AG04450 (cell line): ENCODE data around the gene GPSM1. TPM values are rescaled to one million over a fixed set of nuclear protein-coding genes. Genes with fewer than 3 reads are reported as not detected.
A peak's percentile ranks its signal among the peaks of the same experiment; 100 is the strongest.

Experiments
- CTCF ChIA-PET: fragments of 300-600, 350-600 bp; formaldehyde crosslinking; extraction: SDS; loops from one replicate; lab custom pipeline; 2022; ENCODE audit warnings: antibody characterized with exemption, inconsistent platforms; lab: Charles Lee
- POLR2A ChIA-PET: fragments of 350-600 bp; formaldehyde crosslinking; extraction: SDS; loops from one replicate; lab custom pipeline; 2021; ENCODE audit warnings: antibody characterized with exemption, inconsistent platforms; lab: Yijun Ruan, JAX
- DNase-seq: peaks from one replicate; pipeline ENCODE4 v3.0.0-alpha.2; 2011; ENCODE audit warnings: low read depth, low spot score
- H3K27ac ChIP-seq: one replicate; pipeline ENCODE4 v1.5.1; 2012; ENCODE audit warnings: low read depth, low read length, control low read depth
- H3K27me3 ChIP-seq: one replicate; pipeline ENCODE4 v1.6.0; 2012; ENCODE audit warnings: low read length; ENCODE audit not compliant: control insufficient read depth, insufficient read depth
- H3K4me3 ChIP-seq: 2 replicates; pipeline ENCODE4 v1.5.1; 2011; ENCODE audit warnings: mild to moderate bottlenecking, low read depth, low read length, control low read depth
- H3K9me3 ChIP-seq: 2 replicates; pipeline ENCODE4 v1.5.1; 2012; ENCODE audit warnings: low read length; ENCODE audit not compliant: control insufficient read depth, insufficient read depth
- polyA plus RNA-seq: library from polyadenylated mRNA; depleted of rRNA; stranded (reverse); fragments of >200 nt; gene quantifications from 2 replicates; pipeline ENCODE4 v1.2.3, GENCODE V29; 2011
- TF ChIP-seq, protein P1 (sequence below): IDR thresholded peaks from 2 replicates; pipeline ENCODE4 v1.5.1; 2011; ENCODE audit warnings: low read depth, low read length, control low read depth, inconsistent platforms

GPSM1 gene
- polyA plus RNA-seq, 1 experiment, result 22.5 TPM

DNA sequence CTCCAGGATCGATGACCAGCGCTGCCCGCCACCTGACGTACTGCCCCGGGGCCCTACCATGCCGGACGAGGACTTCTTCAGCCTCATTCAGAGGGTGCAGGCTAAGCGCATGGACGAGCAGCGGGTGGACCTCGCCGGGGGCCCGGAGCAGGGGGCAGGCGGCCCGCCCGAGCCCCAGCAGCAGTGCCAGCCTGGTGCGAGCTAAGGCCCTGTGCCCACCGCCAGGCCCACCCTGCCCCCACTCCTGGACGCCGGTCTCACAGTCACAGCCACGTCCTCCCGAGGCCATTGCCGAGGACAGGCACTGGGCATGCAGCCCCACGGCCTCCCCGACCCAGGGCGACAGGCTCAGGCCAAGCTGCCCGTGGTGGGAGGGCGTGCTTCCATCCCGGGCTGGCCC is 30.7 kb downstream of the GPSM1 start:
- ChIA-PET CTCF (no interaction called here), POLR2A (no interaction called here)
- TF ChIP-seq, protein P1, sequence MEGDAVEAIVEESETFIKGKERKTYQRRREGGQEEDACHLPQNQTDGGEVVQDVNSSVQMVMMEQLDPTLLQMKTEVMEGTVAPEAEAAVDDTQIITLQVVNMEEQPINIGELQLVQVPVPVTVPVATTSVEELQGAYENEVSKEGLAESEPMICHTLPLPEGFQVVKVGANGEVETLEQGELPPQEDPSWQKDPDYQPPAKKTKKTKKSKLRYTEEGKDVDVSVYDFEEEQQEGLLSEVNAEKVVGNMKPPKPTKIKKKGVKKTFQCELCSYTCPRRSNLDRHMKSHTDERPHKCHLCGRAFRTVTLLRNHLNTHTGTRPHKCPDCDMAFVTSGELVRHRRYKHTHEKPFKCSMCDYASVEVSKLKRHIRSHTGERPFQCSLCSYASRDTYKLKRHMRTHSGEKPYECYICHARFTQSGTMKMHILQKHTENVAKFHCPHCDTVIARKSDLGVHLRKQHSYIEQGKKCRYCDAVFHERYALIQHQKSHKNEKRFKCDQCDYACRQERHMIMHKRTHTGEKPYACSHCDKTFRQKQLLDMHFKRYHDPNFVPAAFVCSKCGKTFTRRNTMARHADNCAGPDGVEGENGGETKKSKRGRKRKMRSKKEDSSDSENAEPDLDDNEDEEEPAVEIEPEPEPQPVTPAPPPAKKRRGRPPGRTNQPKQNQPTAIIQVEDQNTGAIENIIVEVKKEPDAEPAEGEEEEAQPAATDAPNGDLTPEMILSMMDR, result no peak
- Histone ChIP-seq H3K4me3 (no peak overlapping the region), H3K27me3 (no peaks in the 10 kb centered on the region), H3K27ac (no peak overlapping the region), H3K9me3 (no peaks in the 10 kb centered on the region; the same call in 1 of the 2 replicates)
- no peak for DNase-seq

DNA sequence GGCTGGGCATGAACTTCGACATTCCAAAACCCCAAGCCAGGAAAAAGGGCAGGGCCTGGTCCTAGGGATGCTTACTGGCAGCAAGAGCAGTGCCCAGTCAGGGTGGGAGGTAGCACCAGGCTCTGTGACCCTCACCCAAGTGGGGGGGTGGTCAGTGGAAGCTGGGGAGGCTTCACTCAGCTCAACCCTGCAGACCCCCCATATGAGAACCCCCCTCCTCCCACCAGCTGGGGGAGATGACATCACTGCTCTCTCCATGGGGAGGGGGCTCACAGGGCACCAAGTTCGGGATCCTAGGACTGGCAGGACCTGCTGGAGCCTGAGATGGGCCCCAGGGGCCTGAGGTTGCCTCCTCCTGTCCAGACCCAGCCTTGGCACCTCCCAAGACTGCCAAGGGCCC is 31.5 kb downstream of the GPSM1 start:
- DNase-seq, result no peak
- ChIA-PET POLR2A (no interaction called here), CTCF (no interaction called here)
- H3K27ac ChIP-seq, result no peak overlapping the region
- H3K9me3 ChIP-seq, result peaks cover 2% of the 10 kb centered on the region; the same call in 1 of the 2 replicates
- no peak overlapping the region for H3K4me3 ChIP-seq
- TF ChIP-seq, protein P1, result no peak
- no peaks in the 10 kb centered on the region for H3K27me3 ChIP-seq

DNA sequence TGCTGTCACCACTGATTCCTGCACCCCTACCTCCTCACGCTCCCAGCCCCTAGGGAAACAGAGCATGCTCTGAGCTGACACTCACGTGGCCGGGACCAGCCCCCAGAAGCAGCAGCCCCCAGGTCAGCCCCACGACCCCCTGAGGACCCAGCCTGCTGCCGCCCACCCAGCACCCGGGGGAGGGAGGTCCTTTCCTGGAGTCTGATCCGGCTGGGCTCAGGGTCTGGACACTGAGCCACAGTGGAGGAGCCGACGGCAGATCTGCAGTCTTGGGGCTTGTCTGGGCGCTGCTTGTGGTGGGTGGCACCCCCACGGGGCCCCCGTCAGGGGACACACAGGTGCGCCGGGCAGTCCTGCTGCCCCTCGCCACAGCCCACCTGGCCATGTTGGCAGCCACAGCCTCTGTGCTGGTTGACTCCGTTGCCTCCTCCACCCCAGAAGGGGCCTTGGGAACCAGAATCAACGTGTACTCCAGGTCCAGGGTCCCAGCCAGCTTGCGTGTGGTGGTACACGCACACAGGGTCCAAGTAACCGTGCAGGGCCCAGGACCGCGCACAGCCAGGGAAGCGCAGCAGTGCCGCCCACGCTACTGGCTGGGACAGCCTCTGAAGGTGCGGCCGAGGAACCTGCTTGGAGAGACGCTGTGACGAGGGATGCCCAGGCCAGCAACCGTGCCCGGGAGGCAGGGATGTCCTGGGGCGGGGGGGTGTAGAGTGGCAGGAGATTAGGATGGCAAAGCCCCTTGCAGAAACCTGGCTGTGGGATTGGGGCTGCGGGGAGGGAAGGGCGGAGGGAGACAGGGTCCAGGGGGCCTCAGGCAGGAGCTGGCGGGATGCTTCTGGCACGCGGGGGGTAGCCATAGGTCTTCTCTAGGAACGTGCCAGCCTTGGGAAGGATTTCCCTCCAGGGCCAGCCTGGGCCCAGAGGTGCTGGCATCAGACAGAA is 32.7 kb downstream of the GPSM1 start:
- TF ChIP-seq, protein P1, result no peak
- POLR2A ChIA-PET, result interaction anchor here (3.9 kb wide), 1 partner anchor 13 kb away, joined by 22 read pairs; no protein-coding TSS in a partner anchor
- H3K27ac ChIP-seq, result peak overlapping the region; percentile 77
- H3K27me3 ChIP-seq, result no peaks in the 10 kb centered on the region
- H3K9me3 ChIP-seq, result peaks cover 9% of the 10 kb centered on the region; the same call in 1 of the 2 replicates
- H3K4me3 ChIP-seq, result no peak overlapping the region
- DNase-seq, result no peak
- CTCF ChIA-PET, result no interaction called here

DNA sequence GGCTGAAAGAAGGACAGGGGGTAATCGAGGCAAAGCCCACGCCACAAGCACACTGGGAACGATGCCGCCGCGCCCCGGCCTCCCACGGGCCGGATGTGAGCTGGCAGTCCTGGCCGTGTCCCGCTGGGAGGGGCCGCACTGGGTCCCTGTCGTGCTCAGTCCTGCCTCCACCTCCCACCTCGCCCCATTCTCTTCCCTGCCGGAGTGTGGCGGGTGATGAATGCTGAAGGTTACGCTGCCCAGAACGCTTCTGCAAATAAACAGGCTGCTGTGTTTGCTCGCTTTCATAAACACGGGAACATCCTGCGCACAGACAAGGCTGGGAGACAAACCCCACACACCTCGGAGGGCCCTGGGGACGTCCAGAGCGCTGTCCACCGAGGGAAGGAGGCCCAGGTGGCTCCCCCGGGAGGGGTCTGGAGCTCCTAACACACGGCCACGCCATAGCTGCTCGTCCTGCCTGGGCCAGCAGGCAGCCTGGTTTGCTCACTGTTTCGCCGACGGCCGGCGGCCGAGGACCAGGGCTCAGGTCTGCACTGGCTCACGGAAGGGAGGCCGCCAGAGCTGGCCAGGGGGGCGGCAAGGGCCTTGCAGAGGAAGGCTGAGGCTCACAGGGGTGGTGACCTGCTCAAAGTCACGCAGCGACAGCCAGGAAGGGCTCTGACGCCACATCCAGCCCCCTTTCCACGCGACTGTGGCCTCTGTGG is 33.9 kb downstream of the GPSM1 start:
- POLR2A ChIA-PET, result interaction anchor here (3.9 kb wide), 1 partner anchor 11 kb away, joined by 22 read pairs; no protein-coding TSS in a partner anchor
- CTCF ChIA-PET, result interaction anchor here (3.4 kb wide), 1 partner anchor 48 kb away, joined by 25 read pairs; no protein-coding TSS in a partner anchor
- TF ChIP-seq, protein P1, result no peak
- Histone ChIP-seq H3K27ac (peak overlapping the region; percentile 77), H3K9me3 (peaks cover 9% of the 10 kb centered on the region; the same call in 1 of the 2 replicates), H3K27me3 (no peaks in the 10 kb centered on the region), H3K4me3 (no peak overlapping the region)
- DNase-seq, result peak; percentile 24
